PC-9 (cell line): Measurements from ENCODE around the gene BCL11B. TPM values are rescaled to one million over a fixed set of nuclear protein-coding genes. Genes with fewer than 3 reads are reported as not detected.

Source experiments
- BruUV-seq: library from RNA; stranded (reverse); fragments of 400-500 nt; replicated peaks from 2 replicates; lab custom pipeline; 2021; lab: Mats Ljungman, UMichigan
- CTCF ChIA-PET: fragments of 300-600 bp; sonication (Branson Sonifier 250); formaldehyde crosslinking; loops from one replicate; lab custom pipeline; 2022; ENCODE audit warnings: antibody characterized with exemption; lab: Charles Lee
- POLR2A ChIA-PET: fragments of 300-600 bp; sonication (Branson Sonifier 250); formaldehyde crosslinking; loops from one replicate; lab custom pipeline; 2022; ENCODE audit warnings: antibody characterized with exemption; ENCODE audit not compliant: unreplicated experiment; lab: Charles Lee
- DNase-seq, 2 experiments: peaks; one replicate each; pipeline versions ENCODE4 v3.0.0 to v3.0.0-alpha.2; 2015 to 2022; ENCODE audit warnings: mixed read lengths in 1 of 2
- H2AFZ ChIP-seq: fragments of 200-600 bp; sonication (generic); 2 replicates; pipeline ENCODE4 v1.8.1; 2017; ENCODE audit warnings: antibody characterized with exemption
- H3F3A ChIP-seq: fragments of 200-600 bp; sonication (generic); 2 replicates; pipeline ENCODE4 v1.8.1; 2017; ENCODE audit warnings: antibody characterized with exemption, mild to moderate bottlenecking, low read depth; ENCODE audit not compliant: insufficient read depth
- H3K27ac ChIP-seq: fragments of 200-600 bp; sonication (generic); 2 replicates; pipeline ENCODE4 v1.6.1; 2016; ENCODE audit warnings: mixed run types
- H3K27me3 ChIP-seq: fragments of 200-600 bp; sonication (generic); 2 replicates; pipeline ENCODE4 v1.6.1; 2016; ENCODE audit warnings: low read depth, mixed run types; ENCODE audit not compliant: insufficient read depth
- H3K36me3 ChIP-seq: fragments of 200-600 bp; sonication (generic); 2 replicates; pipeline ENCODE4 v1.6.1; 2016; ENCODE audit warnings: low read depth, mixed run types
- H3K4me1 ChIP-seq: fragments of 200-600 bp; sonication (generic); replicated peaks from 2 replicates; pipeline ENCODE4 v1.6.1; 2016; ENCODE audit warnings: mixed run types; ENCODE audit not compliant: insufficient read depth
- H3K4me2 ChIP-seq: fragments of 200-600 bp; sonication (generic); 2 replicates; pipeline ENCODE4 v1.6.1; 2017; ENCODE audit warnings: mixed run types
- H3K4me3 ChIP-seq: fragments of 200-600 bp; sonication (generic); 2 replicates; pipeline ENCODE4 v1.6.1; 2016; ENCODE audit warnings: mixed run types
- H3K79me2 ChIP-seq: fragments of 200-600 bp; sonication (generic); 2 replicates; pipeline ENCODE4 v1.6.1; 2017; ENCODE audit warnings: low read depth, mixed run types
- H3K9me2 ChIP-seq: fragments of 200-600 bp; sonication (generic); 2 replicates; pipeline ENCODE4 v1.8.1; 2017; ENCODE audit warnings: mild to moderate bottlenecking; ENCODE audit not compliant: insufficient read depth
- H3K9me3 ChIP-seq: fragments of 200-600 bp; sonication (generic); 2 replicates; pipeline ENCODE4 v1.8.1; 2016; ENCODE audit warnings: low read depth; ENCODE audit not compliant: insufficient read depth
- H4K20me1 ChIP-seq: fragments of 200-600 bp; sonication (generic); 2 replicates; pipeline ENCODE4 v1.8.1; 2017; ENCODE audit not compliant: insufficient read depth
- EZH2 ChIP-seq: fragments of 200-600 bp; sonication (generic); IDR thresholded peaks from 2 replicates; pipeline ENCODE4 v1.8.0; 2017; ENCODE audit warnings: antibody characterized with exemption, low read depth
- intact Hi-C: fragments of 100-400 bp; cut with micrococcal nuclease; formaldehyde crosslinking; loops from one replicate; pipeline ENCODE4 v1.10.0; 2022; ENCODE audit not compliant: unreplicated experiment
- total RNA-seq: library from RNA; stranded (reverse); gene quantifications from 2 replicates; pipeline ENCODE4 v1.2.3, GENCODE V29; 2021
- TF ChIP-seq, protein P1 (sequence below): fragments of 200-600 bp; sonication (generic); conservative IDR thresholded peaks from 2 replicates; pipeline ENCODE4 v1.6.1; 2017; ENCODE audit warnings: mixed run types, antibody characterized with exemption, mild to moderate bottlenecking, moderate library complexity

BCL11B gene
- total RNA-seq, 1 experiment from 2014 or later: not detected

DNA sequence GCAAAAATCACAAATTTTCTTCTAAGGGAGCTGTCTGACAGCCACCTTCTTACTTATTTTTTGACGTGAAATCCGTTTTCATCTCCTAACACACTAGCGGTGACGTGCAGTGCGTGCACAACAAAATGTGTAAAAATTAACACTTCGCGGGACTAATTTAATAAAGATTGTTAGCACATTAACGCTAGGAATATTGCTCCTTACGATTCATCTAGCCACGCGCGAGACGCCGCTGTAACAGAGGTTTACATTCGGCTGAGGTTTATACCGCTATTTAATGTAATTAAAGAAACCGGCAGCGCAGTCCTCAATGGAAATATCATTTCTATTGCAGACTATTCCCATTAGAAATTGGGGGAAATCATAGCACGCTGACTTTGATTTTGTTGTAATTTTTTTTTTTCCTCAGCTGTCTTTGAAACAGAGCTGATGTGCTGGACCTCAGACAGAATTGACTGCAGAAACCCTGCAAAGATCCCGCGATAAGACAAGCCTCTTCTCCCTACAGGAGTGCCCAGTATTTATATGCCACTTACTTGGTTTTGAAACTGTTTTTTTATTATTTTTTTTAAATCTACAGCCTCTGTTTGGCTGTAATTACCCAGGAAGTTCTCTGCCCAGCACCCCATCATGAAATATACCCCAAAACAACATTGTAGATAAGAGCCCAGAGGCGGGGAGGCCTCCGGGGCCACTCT is 31.2 kb downstream of the BCL11B start:
- Histone ChIP-seq H3K9me3 (no peaks in the 10 kb centered on the region), H3K27ac (no peak overlapping the region), H4K20me1 (no peaks in the 10 kb centered on the region), H3K4me3 (no peak overlapping the region), H3K27me3 (peaks cover 25% of the 10 kb centered on the region; the same call in 1 of the 2 replicates), H3K4me2 (no peak overlapping the region), H3K9me2 (no peaks in the 10 kb centered on the region), H2AFZ (no peak overlapping the region), H3K4me1 (no peaks in the 10 kb centered on the region), H3F3A (no peaks in the 10 kb centered on the region), H3K36me3 (no peaks in the 10 kb centered on the region), H3K79me2 (no peaks in the 10 kb centered on the region)
- BruUV-seq: no TSS peak
- intact Hi-C loops: no loop called here
- no peak for DNase-seq
- CTCF ChIA-PET: no interaction called here
- POLR2A ChIA-PET: no interaction called here
- no peak for TF ChIP-seq EZH2
- TF ChIP-seq, protein P1, sequence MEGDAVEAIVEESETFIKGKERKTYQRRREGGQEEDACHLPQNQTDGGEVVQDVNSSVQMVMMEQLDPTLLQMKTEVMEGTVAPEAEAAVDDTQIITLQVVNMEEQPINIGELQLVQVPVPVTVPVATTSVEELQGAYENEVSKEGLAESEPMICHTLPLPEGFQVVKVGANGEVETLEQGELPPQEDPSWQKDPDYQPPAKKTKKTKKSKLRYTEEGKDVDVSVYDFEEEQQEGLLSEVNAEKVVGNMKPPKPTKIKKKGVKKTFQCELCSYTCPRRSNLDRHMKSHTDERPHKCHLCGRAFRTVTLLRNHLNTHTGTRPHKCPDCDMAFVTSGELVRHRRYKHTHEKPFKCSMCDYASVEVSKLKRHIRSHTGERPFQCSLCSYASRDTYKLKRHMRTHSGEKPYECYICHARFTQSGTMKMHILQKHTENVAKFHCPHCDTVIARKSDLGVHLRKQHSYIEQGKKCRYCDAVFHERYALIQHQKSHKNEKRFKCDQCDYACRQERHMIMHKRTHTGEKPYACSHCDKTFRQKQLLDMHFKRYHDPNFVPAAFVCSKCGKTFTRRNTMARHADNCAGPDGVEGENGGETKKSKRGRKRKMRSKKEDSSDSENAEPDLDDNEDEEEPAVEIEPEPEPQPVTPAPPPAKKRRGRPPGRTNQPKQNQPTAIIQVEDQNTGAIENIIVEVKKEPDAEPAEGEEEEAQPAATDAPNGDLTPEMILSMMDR: no peak

DNA sequence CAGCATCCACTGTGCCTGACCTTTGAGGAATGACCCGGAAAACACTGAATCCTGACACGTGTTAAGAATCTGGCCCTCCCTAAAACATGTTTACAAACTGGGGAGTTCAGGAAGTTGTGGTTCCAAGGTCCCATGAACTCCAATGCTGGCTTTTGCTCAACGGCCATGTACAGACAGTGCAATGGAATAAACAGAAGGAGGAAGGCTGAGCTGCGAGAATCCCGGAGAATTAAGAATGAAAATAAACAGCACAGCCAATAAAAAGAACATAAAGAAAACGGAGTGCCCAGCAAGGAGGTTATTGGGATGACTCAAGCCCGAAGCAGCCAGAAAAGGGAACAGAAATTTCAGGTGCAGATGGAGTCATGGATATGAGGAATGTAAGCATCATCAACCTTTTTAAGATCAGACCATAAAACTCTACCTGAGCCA is 32.3 kb downstream of the BCL11B start:
- no peak for TF ChIP-seq EZH2
- TF ChIP-seq, protein P1: no peak
- Histone ChIP-seq H3K4me1 (no peaks in the 10 kb centered on the region), H4K20me1 (no peaks in the 10 kb centered on the region), H3K9me2 (no peaks in the 10 kb centered on the region), H3K27ac (no peak overlapping the region), H2AFZ (no peak overlapping the region), H3K27me3 (peaks cover 16% of the 10 kb centered on the region; the same call in 1 of the 2 replicates), H3K9me3 (no peaks in the 10 kb centered on the region), H3F3A (no peaks in the 10 kb centered on the region), H3K79me2 (no peaks in the 10 kb centered on the region), H3K36me3 (no peaks in the 10 kb centered on the region), H3K4me3 (no peak overlapping the region), H3K4me2 (no peak overlapping the region)
- intact Hi-C loops: no loop called here
- no peak for DNase-seq
- no TSS peak for BruUV-seq
- ChIA-PET CTCF (no interaction called here), POLR2A (no interaction called here)

DNA sequence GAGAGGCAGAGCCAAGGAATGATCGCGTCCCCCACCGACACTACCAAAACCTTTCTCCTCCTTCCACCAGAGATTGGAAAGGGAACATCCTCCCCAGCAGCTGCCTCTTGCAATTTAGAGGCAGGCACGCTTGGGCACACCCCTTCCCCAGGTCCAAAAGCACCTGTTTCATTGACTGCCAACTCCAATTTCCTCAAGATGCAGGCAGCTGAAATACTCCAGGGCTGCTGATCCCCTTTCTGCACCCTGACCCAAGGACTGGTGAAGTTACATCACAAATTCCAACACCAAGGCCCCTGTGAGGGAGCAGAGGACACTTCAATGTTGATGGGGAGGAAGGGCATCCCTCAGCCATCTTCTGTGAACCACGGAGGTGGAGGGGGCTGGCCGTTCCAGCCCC is 33.8 kb downstream of the BCL11B start:
- Histone ChIP-seq H3K4me2 (no peak overlapping the region), H3K4me3 (no peak overlapping the region), H3K79me2 (no peaks in the 10 kb centered on the region), H3K4me1 (no peaks in the 10 kb centered on the region), H2AFZ (no peak overlapping the region), H3K27me3 (peaks cover 9% of the 10 kb centered on the region; the same call in 1 of the 2 replicates), H3K27ac (no peak overlapping the region), H4K20me1 (no peaks in the 10 kb centered on the region), H3F3A (no peaks in the 10 kb centered on the region), H3K36me3 (no peaks in the 10 kb centered on the region), H3K9me3 (no peaks in the 10 kb centered on the region), H3K9me2 (no peaks in the 10 kb centered on the region)
- no TSS peak for BruUV-seq
- no peak for TF ChIP-seq EZH2
- TF ChIP-seq, protein P1: no peak
- POLR2A ChIA-PET: no interaction called here
- intact Hi-C loops: no loop called here
- CTCF ChIA-PET: no interaction called here
- no peak for DNase-seq
